GM18511 (cell line): Measurements from ENCODE around the gene CNTNAP2.

ENCODE experiments used
- ATAC-seq: cut with Tn5 transposase; IDR thresholded peaks from one replicate; pipeline ENCODE4 v1.9.1; 2021; ENCODE audit warnings: mild to moderate bottlenecking, moderate library complexity; ENCODE audit not compliant: unreplicated experiment

CNTNAP2 gene

GRCh38 chr7:146659732-146660131 is 543.1 kb downstream of the CNTNAP2 start:
- ATAC-seq, result no peak

- no peak for ATAC-seq
Observed at GRCh38 chr7:146660839-146661238, 544.2 kb downstream of the CNTNAP2 start.

GRCh38 chr7:146661435-146661834 is 544.8 kb downstream of the CNTNAP2 start:
- no peak for ATAC-seq

- ATAC-seq, result no peak
Observed at GRCh38 chr7:146661929-146662328, 545.3 kb downstream of the CNTNAP2 start.

GRCh38 chr7:146665023-146665422 is 548.4 kb downstream of the CNTNAP2 start:
- ATAC-seq, result no peak

- no peak for ATAC-seq
Observed at GRCh38 chr7:146670532-146670931, 553.9 kb downstream of the CNTNAP2 start.

- ATAC-seq, result no peak
Observed at GRCh38 chr7:146681487-146681886, 564.9 kb downstream of the CNTNAP2 start.

- ATAC-seq, result no peak
Observed at GRCh38 chr7:146683439-146683838, 566.8 kb downstream of the CNTNAP2 start.

GRCh38 chr7:146690987-146691386 is 574.4 kb downstream of the CNTNAP2 start:
- no peak for ATAC-seq

- ATAC-seq, result no peak
Observed at GRCh38 chr7:146698995-146699610, 582.5 kb downstream of the CNTNAP2 start.

- no peak for ATAC-seq
Observed at GRCh38 chr7:146700015-146700560, 583.5 kb downstream of the CNTNAP2 start.

- no peak for ATAC-seq
Observed at GRCh38 chr7:146701166-146701565, 584.6 kb downstream of the CNTNAP2 start.

- no peak for ATAC-seq
Observed at GRCh38 chr7:146702898-146703297, 586.3 kb downstream of the CNTNAP2 start.

- no peak for ATAC-seq
Observed at GRCh38 chr7:146709451-146710027, 592.9 kb downstream of the CNTNAP2 start.

- ATAC-seq, result no peak
Observed at GRCh38 chr7:146713205-146713604, 596.6 kb downstream of the CNTNAP2 start.

- no peak for ATAC-seq
Observed at GRCh38 chr7:146713934-146714333, 597.3 kb downstream of the CNTNAP2 start.

GRCh38 chr7:146720195-146720594 is 603.6 kb downstream of the CNTNAP2 start:
- ATAC-seq, result no peak

- ATAC-seq, result no peak
Observed at GRCh38 chr7:146722986-146723385, 606.4 kb downstream of the CNTNAP2 start.

- ATAC-seq, result no peak
Observed at GRCh38 chr7:146725520-146725919, 608.9 kb downstream of the CNTNAP2 start.

- ATAC-seq, result no peak
Observed at GRCh38 chr7:146728141-146728540, 611.5 kb downstream of the CNTNAP2 start.

GRCh38 chr7:146728611-146729010 is 612.0 kb downstream of the CNTNAP2 start:
- ATAC-seq, result no peak

GRCh38 chr7:146731185-146731584 is 614.6 kb downstream of the CNTNAP2 start:
- no peak for ATAC-seq

- no peak for ATAC-seq
Observed at GRCh38 chr7:146735992-146736391, 619.4 kb downstream of the CNTNAP2 start.
